HG02973 (cell line): ENCODE results near the gene NME7.
"Not testable (repeated sequence)": the region's sequence is repeated elsewhere in the genome, so short reads cannot be mapped to it uniquely, and the experiment has no call there.

Experiments
- ATAC-seq: cut with Tn5 transposase; IDR thresholded peaks from one replicate; pipeline ENCODE4 v1.9.1; 2021; ENCODE audit warnings: moderate library complexity; ENCODE audit not compliant: unreplicated experiment

Gene NME7

DNA sequence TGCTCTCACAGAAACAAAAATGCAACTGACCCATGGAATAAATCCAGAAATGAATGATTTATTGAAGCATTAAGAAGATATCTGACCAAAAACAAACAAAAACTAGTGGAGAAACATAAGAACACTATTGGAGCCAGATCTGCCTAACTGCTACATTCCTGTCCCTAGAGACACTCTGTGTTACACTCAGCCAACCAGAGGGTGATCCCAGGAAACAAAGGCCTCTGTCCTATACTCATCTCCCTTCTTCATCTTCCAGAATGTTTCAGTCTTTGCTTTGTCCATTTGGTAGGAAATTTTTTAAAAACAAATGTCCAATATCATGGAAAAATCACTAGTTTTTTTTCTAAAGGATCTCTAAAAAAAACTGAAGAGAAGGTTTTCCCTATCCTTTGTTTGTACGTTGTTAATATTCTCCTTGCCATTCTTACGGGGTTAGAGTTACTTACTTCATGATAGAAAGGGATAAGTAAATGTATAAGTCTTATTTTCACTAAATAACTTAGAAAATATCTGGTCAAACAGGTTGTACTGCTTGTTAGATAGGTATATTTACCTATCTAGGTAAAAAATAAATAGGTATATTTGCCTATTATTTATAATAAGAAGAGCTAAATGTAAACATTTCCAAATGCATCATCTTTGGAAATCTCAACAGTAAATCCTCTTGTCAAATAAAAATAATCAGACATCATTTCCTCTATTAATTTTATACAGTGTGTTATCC lies 59.1 kb downstream of the NME7 start:
- ATAC-seq = no peak

DNA sequence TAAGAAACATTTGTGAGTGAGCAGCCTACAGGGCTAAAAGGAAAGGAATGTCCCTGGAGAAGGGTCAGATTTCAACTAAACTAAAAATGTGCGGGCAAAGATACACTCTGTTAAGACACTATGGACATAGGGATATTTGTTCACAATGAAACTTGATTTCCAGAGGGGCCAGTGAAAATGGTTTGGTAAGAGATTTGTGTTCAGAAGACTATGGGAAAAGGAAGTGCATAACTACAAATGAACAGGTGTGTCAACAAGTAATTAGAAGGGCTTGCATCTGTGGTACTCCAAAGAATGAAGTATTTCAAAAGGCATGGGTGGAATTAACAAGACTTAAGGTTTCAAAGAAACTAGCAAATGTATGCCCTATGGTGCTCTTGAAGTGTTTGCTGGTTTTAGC lies 60.4 kb downstream of the NME7 start:
- no peak for ATAC-seq

DNA sequence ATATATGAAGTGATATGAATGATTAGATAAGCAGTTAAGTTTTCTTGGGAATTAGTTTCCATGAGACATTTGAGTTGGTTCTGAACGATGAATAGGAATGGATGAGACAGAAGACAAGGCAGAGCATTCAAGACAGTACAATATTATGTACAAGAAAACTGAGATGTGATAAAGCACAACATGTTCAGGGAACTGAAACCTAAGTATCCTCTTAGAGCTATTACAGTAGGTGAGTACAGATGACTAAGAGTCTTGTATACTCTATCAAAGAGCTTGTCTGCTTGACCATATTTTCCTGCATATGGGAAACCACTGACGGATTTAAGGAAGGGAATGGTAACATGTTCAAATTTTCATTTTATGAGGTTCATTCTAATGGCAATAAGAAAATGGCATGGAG lies 61.6 kb downstream of the NME7 start:
- ATAC-seq = no peak

DNA sequence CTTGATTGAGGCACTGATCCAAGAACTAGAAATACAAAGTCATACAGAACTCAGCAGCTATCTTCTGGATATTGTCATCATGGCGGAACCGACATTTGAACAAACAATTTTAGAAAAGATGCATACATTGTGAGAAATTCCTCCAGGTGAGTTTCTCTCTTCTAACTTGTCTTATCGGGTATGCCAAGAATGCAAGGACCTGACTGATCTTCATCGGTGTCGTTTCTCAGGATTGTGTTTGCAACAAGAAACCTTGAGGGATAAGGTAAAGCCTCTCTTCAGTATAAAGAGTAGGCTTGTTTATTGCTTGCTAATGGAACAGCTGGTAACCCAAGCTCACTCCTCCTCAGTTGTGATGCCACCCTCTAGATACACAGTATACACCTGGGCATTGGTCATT lies 62.2 kb downstream of the NME7 start:
- no peak for ATAC-seq

DNA sequence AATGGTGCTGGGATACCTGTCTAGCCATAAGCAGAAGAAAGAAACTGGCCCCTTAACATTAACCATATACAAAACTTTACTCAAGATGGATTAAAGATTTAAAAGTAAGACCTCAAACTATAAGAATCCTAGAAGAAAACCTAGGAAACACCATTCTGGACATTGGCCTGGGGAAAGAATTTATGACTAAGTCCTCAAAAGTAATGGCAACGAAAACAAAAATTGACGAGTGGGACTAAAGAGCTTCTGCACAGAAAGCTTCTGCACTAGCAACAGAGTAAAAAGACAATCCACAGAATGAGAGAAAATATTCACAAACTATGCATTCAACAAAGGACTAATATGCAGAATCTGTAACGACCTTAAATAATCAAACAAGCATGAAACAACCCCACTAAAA lies 66.7 kb downstream of the NME7 start:
- no peak for ATAC-seq

DNA sequence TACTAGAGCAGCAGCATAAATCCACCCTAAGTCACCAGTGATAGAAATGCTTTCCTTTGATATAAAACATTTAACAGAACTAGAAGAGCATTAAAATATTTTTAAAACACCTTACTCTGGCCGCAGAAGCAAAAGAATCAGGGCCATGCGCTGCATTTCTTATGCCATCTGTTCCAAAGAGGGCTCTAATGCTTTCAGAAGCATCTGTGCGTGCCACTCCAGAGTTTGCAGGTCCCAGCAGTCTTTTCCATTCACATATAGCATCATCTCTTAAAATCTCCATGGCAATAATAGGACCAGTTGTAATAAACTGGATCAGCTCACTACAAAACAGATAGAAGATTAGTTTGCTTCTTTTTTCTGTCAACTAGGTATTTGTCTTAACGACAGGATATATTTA lies 69.2 kb downstream of the NME7 start:
- no peak for ATAC-seq

DNA sequence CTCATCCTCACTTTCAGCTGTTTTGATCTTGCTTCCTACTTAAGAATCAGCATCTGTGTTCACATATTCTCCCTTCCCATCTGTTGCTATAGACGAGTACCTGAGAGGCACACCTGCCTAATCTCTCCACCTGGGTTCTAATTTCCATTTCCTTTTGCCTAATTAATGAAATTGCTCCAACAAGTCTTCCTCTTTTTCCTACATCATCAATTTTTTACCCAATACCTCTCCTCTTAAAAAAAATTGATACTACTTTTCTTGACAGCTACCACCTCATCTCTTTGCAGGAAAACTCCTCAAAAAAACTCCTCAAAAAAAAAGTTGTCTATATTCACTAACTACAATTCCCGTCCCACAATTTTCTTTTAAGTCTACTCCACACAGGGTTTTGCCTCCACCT lies 71.8 kb downstream of the NME7 start:
- ATAC-seq = no peak

DNA sequence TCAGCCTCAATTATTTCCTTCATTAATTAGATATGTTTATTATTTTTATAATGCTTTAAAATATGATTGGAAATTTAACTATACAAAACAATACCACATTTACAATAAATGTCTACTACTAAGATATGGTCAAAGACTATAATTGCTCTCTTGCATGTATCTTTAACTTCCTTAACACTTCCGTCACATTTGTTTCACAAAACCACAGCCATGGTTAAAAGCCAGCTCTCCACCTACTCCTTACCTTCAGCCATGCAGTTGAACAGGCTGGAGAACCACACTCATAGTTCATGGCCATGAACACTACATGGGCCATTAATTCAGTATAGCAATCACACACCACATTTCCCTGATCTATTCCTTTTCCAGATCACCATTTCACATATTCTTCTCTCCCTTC lies 72.2 kb downstream of the NME7 start:
- no peak for ATAC-seq

DNA sequence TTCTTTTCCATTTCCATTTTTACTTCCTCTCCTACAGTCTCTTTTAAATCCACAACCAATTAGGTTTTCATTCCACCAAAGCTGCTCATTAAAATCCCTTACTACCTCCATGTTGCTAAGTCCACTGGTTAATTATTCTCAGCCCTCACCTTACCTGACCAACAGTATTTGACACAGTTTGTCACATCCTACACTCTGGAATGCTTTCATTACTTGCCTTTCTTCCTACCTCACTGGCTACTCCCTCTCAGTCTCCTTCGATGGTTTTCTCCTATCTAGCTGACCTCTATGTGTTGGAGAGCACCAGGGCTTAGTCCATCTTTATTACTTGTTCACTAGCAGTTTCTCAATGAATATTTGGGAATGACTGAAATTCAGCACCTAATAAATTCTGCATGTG lies 78.6 kb downstream of the NME7 start:
- no peak for ATAC-seq

DNA sequence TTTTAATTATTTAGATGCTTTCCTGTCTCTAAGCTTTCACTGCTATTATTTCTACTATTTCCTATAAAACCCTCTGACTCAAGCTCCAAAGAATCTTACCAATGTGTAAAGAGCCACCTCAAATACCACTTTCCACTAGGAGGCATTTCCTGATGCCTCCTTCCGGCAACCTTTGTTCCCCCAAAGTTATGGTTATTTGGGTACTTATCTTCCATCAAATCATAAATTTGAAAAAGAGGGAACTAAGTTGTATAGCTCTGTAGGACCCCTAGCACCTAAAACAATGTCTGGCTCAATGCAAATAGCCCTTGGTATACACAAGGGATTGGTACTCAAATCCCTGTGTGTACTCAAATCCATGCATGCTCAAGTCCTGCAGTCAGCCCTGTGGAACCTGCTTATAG lies 79.6 kb downstream of the NME7 start:
- no peak for ATAC-seq

DNA sequence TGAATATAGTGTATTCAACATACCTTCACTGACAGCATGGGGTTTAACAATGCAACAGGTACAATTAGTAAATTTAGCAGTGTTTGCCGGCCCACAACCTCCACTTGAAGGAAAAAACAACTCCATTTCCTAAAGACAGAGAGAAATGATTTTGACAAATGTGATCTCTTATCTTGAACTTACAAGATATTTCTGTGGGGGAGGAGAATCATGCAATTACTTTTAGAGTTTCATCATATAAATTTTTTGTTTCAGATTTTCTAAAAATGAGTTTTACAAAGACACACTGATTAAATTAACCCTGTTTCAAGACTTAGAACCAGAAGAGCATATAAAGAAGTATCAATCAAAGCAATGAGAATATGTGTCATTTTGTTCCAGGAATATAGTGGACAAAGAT lies 80.3 kb downstream of the NME7 start:
- no peak for ATAC-seq

DNA sequence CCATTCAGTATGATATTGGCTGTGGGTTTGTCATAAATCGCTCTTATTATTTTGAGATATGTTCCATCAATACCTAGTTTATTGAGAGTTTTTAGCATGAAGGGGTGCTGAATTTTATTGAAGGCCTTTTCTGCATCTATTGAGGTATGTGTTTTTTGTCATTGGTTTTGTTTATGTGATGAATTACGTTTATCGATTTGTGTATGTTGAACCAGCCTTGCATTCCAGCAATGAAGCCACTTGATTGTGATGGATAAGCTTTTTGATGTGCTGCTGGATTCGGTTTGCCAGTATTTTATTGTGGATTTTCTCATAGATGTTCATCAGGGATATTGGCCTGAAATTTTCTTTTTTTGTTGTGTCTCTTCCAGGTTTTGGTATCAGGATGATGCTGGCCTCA lies 86.0 kb downstream of the NME7 start:
- ATAC-seq = not testable (repeated sequence)

DNA sequence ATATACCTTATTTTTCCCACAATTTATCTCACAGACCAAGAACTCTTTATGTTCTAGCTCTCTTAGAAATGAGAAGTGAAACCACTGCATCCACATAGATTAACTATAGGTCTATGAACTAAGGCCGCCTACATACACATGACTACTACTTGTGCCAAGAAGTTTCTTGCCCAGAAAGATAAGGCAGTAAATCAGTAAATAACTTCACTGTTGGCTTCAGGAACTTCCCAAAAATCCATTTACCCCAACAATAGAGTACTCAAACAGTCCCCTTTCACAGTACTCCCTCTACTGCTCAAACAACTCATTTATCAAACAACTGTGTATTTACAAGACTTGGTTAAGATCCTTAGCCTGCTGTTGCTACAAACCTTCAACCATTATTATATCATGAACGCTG lies 96.5 kb downstream of the NME7 start:
- ATAC-seq = no peak

DNA sequence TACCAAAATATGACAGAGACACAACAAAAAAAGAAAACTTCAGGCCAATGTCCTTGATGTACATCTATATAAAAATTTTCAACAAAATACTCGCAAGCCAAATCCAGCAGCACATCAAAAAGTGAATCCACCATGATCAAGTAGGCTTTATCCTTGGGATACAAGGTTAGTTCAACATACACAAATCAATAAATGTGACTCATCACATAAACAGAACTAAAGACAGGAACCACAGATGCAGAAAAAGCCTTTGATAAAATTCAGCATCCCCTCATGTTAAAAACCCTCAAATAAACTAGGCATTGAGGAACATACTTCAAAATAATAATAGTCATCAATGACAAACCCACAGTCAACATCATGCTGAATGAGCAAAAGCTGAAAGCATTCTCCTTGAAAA lies 101.5 kb downstream of the NME7 start:
- no peak for ATAC-seq

DNA sequence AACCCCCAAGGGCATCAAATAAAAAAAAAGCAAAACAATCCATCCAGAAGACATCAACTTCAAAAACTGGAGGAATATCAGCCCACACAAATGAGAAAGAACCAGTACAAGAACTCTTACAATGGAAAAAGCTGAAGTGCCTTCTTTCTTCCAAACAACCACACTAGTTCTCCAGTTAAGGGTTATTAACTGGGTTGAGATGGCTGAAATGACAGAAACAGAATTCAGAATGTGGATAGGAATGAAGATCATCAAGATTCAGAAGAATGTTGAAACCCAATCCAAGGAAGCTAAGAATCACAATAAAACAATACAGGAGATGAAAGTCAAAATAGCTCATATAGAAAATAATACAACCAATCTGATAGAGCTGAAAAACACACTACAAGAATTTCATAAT lies 104.5 kb downstream of the NME7 start:
- ATAC-seq = no peak

DNA sequence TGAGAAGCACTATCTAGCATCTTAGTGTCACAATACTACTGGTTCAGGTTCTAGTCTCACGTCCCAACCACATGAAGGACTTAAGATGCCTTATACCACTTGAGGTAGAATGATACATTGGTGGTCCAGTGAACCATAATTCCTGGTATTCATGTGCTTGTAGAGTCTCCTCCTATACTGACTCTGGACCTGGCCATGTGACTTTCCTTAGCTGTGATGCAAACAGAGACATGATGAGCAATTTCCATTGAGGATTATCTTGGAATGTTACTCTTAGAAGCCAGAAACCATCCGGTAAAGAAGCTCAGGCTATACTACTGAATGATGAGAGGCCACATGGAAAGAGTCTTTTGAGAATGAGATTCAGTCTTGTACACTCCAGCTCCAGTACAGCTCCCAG lies 105.7 kb downstream of the NME7 start:
- no peak for ATAC-seq

DNA sequence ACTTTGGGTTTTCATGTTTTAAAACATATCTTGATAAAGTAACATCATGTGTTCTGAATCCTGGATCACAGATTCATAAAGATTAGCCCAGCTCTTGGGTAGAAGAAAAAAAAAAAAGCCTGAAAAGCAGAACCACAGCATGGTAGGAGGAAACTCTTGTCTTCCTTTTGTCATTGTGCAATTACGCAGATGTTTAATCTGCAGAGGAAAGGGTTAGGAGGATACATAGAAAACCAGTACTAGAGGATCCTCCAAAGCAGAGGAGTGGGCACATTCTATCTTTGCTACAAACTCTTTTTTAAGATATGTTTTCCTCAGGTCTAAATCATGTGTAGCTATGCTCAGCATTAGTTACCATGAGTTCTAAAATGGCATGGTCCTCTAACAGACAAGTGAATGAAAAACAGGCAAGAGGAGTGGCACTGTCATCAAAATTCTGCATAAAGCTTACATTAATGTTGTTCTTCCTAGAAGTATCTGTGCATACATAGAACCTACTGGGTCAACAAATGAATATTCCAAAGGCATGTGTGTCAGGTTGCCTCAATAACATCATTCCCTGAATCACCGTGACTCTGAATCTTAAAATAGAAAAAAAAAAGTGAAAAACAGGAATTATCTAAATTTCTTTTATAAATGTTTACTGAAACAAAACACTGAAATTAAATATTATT lies 107.0 kb downstream of the NME7 start:
- no peak for ATAC-seq

DNA sequence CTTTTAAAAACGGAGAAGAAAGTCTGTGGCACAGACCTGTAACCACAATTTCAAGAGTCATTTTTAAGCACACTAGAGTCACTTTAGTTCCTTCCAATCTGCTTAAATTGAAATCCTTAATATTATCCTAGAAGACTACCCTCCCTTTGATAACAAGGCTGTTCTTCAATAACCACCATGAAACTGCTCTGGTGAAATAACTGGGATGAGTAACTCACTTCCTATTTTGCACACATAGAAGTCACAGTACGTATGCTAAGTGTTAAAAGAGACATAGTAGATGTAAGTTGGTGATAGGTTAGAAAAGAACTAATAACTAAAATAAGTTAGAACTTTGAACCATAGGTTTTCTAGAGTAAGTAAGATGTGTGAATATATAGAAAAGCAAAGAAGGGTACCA lies 107.8 kb downstream of the NME7 start:
- ATAC-seq = no peak

DNA sequence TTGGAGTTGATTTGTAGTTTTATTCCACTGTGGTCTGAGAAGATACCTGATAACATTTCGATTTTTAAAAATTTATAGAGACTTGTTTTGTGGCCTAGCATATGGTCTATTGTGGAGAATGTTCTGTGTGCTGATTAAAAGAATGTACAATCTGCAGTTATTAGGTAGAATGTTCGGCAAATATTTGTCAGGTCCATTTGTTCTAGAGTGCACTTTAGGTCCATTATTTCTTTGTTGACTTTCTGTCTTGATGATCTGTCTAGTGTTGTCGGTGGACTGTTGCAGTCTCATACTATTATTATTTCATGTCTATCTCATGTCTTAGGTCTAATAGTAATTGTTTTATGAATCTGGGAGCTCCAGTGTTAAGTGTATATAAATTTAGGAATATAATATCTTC lies 116.8 kb downstream of the NME7 start:
- ATAC-seq = no peak

DNA sequence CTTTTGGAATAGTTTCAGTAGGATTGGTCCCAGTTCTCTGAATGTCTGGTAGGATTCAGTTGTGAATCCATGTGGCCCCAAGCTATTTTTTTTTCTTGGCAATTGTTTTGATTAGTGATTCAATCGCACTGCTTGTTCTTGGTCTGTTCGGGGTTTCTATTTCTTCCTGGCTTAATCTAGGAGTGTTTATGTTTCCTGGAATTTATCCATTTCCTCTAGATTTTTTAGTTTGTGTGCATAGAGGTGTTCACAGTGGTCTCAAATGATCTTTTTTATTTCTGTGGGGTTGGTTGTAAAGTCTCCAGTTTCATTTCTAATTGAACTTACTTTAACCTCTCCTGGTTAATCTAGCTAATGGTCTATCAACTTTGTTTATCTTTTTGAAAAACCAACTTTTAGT lies 117.6 kb downstream of the NME7 start:
- no peak for ATAC-seq

DNA sequence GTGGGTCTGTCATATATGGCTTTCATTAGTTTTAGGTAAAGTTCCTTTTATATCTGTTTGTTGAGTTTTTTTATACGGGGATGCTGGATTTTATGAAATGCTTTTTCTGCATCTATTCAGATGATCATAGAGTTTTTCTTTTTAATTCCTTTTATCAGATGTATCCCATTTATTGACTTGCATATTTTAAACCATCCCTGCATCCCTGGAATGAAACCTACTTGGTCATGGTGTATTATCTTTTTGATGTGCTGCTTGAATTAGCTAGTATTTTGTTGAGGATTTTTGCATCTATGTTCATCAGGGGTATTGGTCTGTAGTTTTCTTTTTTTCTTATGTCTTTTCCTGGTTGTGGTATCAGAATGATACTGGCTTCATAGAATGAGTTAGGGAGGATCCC lies 118.0 kb downstream of the NME7 start:
- ATAC-seq = no peak

DNA sequence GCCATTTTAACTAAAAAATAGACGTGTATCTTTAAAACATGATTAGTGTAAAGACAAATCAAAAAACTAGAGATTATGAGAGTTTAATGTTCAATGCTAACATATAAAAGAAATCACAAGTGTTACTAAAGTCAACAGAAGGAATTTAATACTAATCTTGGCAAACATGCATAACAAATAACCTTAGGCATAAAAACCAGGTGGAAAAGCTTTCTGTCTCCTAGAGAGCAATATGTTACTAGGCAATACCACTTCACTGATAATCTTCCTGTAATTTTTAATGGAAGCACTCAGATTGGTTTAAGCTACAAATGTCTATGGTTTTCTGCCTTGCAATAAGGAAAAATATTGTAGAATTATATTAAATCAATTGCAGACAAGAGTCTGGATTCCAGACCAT lies 121.9 kb downstream of the NME7 start:
- no peak for ATAC-seq
